ENCODE data around the gene C12orf75.

Gene C12orf75

DNA sequence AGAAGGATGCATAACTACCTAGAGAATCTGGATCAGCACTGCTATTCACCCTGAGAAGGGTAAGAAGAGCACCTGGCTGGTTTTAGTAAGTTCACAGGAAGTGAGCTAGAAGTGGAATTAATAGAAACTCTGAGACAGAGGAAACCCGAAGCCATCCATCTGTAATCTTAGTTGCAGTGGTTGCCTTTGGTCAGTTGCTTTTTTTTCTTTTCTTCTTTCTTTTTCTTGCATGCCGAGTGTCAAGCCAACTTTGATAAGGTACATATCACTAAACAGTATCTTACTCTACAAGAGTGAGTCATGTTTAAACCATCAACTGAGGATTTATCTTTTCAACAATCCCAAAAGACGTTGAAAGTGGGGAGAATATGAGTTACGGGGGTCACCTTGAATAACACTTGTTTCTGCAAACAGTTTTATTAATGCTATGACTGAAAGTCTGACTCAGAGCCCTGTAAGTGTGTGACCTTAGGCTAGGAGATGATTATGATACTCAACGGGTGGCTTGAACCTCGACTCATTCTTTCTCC is 26.7 kb downstream of the C12orf75 start:
- DNase-seq (ENCODE audit: low read depth): no peak
- no peak overlapping the region for H3K4me3 ChIP-seq (ENCODE audit: low read length)
- H3K27me3 ChIP-seq (replicated peaks; ENCODE audit: control insufficient read depth, insufficient read depth, low read length): no peaks in the 10 kb centered on the region
- no peak overlapping the region for H3K9ac ChIP-seq (ENCODE audit: low read length)
- no peaks in the 10 kb centered on the region for H3K9me3 ChIP-seq (ENCODE audit: control insufficient read depth, low read length)
- peaks cover 18% of the 10 kb centered on the region for H3K4me1 ChIP-seq (ENCODE audit: control insufficient read depth, insufficient read depth, low read length)
- no peaks in the 10 kb centered on the region for H3K36me3 ChIP-seq (ENCODE audit: control insufficient read depth, insufficient read depth, low read length, severe bottlenecking)

DNA sequence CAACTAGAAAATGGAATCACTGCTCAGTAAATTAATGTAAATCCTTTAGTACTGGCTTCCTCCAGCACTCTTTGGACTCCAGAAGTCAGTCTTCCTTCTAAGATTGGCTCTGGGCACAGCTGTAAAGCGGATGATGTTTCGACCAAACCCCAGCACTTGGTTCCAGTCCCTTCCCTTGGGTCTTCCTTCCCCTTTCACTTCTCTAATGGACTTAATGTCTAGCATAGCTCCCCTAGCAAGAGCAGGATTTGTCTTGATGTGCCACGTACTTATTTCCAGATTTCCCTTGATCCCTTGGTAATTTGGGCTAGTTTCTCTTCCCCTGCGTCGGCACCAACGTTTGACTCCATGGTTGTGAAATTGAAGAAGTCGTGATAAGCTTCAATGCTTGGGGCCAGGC is 28.3 kb downstream of the C12orf75 start:
- Histone ChIP-seq H3K9me3 (ENCODE audit: control insufficient read depth, low read length) (no peaks in the 10 kb centered on the region), H3K27me3 (replicated peaks; ENCODE audit: control insufficient read depth, insufficient read depth, low read length) (no peaks in the 10 kb centered on the region), H3K9ac (ENCODE audit: low read length) (no peak overlapping the region), H3K4me1 (ENCODE audit: control insufficient read depth, insufficient read depth, low read length) (peaks cover 12% of the 10 kb centered on the region), H3K4me3 (ENCODE audit: low read length) (no peak overlapping the region), H3K36me3 (ENCODE audit: control insufficient read depth, insufficient read depth, low read length, severe bottlenecking) (no peaks in the 10 kb centered on the region)
- no peak for DNase-seq (ENCODE audit: low read depth)

DNA sequence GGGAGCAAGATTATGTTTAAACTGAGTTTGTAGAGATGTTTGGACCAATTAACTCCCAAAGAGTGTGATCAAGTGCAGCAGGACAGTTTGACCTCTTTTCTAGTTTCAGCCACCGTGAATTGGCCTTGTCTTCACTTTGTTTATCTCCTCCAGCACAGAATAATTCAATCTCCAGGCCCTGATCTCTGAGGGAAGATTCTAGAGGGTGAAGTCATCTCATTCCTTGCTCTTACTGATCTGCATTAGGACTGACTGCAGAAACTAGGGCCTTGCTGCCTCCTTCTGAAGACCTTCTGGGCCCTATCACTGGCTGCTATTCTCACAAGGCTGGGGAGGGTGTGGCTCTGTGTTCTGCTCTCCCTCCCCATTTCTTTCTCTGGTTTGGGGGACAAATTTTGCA is 29.4 kb downstream of the C12orf75 start:
- H3K4me3 ChIP-seq (ENCODE audit: low read length): no peak overlapping the region
- no peaks in the 10 kb centered on the region for H3K36me3 ChIP-seq (ENCODE audit: control insufficient read depth, insufficient read depth, low read length, severe bottlenecking)

DNA sequence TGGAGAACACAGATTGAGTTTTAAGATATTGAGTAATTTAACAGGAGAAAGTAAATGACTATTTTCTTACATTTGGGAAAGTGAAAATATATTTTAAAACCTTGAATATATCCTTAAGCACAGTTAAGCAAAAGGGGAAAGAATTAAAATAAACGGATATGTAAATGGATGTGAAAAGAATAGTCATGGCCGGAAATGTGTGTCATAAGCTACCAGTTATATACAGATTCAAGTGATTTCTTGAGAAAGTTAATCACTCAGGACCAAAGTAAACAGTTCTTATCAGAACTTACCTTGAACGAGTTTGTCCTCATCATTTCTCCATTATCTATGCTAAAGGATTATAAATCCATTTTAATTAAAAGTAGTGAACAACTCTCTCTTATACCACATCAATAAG is 33.4 kb downstream of the C12orf75 start:
- peaks cover 9% of the 10 kb centered on the region for H3K36me3 ChIP-seq (ENCODE audit: control insufficient read depth, insufficient read depth, low read length, severe bottlenecking)

More for the DNA sequence above, 29.4 kb downstream of the C12orf75 start:
- H3K4me1 ChIP-seq (ENCODE audit: control insufficient read depth, insufficient read depth, low read length): peaks cover 12% of the 10 kb centered on the region
- peak; percentile 42 for DNase-seq (ENCODE audit: low read depth)
- H3K9me3 ChIP-seq (ENCODE audit: control insufficient read depth, low read length): no peaks in the 10 kb centered on the region
- no peak overlapping the region for H3K9ac ChIP-seq (ENCODE audit: low read length)
- H3K27me3 ChIP-seq (replicated peaks; ENCODE audit: control insufficient read depth, insufficient read depth, low read length): no peaks in the 10 kb centered on the region

DNA sequence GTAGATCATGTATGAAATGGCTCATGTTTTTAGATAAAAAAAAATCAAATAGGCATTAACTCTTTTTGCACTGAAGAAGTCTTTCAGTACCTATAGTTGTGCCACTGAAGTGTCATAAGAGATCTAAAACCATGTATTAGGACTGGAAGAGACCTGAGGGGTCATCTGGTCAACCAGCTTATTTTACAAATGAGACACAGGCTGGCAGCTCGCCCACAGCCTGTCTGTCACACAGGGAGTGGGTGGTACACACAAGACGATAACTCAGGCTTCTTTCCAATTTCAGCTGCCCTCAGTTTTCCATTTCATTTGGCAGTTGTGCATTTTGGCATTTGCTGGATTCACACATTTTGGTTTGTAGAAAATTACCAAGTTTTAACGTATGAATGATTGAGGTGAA is 34.7 kb downstream of the C12orf75 start:
- Histone ChIP-seq H3K9ac (ENCODE audit: low read length) (no peak overlapping the region), H3K4me3 (ENCODE audit: low read length) (no peak overlapping the region), H3K4me1 (ENCODE audit: control insufficient read depth, insufficient read depth, low read length) (peaks cover 8% of the 10 kb centered on the region), H3K27me3 (replicated peaks; ENCODE audit: control insufficient read depth, insufficient read depth, low read length) (no peaks in the 10 kb centered on the region), H3K36me3 (ENCODE audit: control insufficient read depth, insufficient read depth, low read length, severe bottlenecking) (peaks cover 13% of the 10 kb centered on the region), H3K9me3 (ENCODE audit: control insufficient read depth, low read length) (no peaks in the 10 kb centered on the region)
- DNase-seq (ENCODE audit: low read depth): peak; percentile 31

More for the DNA sequence above, 33.4 kb downstream of the C12orf75 start:
- H3K9me3 ChIP-seq (ENCODE audit: control insufficient read depth, low read length): no peaks in the 10 kb centered on the region
- no peak overlapping the region for H3K4me3 ChIP-seq (ENCODE audit: low read length)
- peaks cover 7% of the 10 kb centered on the region for H3K4me1 ChIP-seq (ENCODE audit: control insufficient read depth, insufficient read depth, low read length)
- H3K9ac ChIP-seq (ENCODE audit: low read length): no peak overlapping the region
- DNase-seq (ENCODE audit: low read depth): no peak
- H3K27me3 ChIP-seq (replicated peaks; ENCODE audit: control insufficient read depth, insufficient read depth, low read length): no peaks in the 10 kb centered on the region

DNA sequence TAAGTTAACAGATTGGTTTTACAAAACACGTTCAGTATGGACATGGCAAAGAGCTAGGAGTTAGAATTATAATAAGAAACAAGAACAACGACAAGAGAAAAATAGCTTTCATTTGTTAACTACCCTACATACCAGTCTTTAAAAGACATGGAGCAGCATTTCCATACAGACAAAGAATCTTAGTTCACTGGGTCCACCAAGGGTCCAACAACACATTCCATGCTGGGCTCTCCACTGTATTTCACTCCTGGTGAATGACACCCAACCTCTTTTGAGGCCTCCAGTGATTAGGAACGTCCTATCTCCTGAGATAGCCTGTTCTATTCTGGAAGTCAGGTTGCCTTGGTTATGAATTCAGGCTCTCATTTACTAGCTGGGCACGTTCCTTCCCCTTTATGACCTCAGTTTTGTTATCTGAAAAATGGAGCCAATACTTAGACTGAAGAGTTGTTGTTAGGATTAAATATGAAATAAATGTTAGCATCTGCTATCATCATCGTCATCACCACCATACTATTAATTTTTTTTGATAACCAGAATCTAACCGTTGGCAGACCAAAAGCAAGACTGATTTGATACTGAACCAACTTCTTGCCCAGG is 37.7 kb downstream of the C12orf75 start:
- Histone ChIP-seq H3K4me1 (ENCODE audit: control insufficient read depth, insufficient read depth, low read length) (peaks cover 8% of the 10 kb centered on the region), H3K9ac (ENCODE audit: low read length) (no peak overlapping the region), H3K9me3 (ENCODE audit: control insufficient read depth, low read length) (no peaks in the 10 kb centered on the region), H3K4me3 (ENCODE audit: low read length) (no peak overlapping the region), H3K27me3 (replicated peaks; ENCODE audit: control insufficient read depth, insufficient read depth, low read length) (no peaks in the 10 kb centered on the region), H3K36me3 (ENCODE audit: control insufficient read depth, insufficient read depth, low read length, severe bottlenecking) (peaks cover 18% of the 10 kb centered on the region)
- no peak for DNase-seq (ENCODE audit: low read depth)

DNA sequence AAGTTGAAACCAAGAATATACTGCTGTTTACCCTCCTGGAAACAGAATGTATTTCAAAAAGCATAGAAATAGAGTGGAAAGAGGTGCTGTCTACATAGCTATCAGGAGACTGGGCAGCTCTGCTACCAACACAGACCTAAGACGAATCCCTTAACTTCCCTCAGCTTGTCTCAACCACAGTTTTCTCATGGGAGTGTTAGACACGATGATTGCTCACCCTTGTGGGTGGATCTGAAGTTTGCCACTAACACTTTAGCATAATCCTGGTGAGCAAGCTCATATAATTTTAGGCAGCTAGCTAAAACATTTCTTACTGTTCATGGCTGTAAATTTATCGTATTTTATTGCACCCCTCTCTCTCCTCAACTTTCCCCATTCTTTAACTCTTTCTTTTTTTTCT is 38.5 kb downstream of the C12orf75 start:
- Histone ChIP-seq H3K36me3 (ENCODE audit: control insufficient read depth, insufficient read depth, low read length, severe bottlenecking) (peaks cover 19% of the 10 kb centered on the region), H3K9me3 (ENCODE audit: control insufficient read depth, low read length) (no peaks in the 10 kb centered on the region), H3K27me3 (replicated peaks; ENCODE audit: control insufficient read depth, insufficient read depth, low read length) (no peaks in the 10 kb centered on the region), H3K4me1 (ENCODE audit: control insufficient read depth, insufficient read depth, low read length) (peaks cover 8% of the 10 kb centered on the region), H3K9ac (ENCODE audit: low read length) (peak overlapping the region; percentile 2), H3K4me3 (ENCODE audit: low read length) (no peak overlapping the region)
- DNase-seq (ENCODE audit: low read depth): peak; percentile 80

DNA sequence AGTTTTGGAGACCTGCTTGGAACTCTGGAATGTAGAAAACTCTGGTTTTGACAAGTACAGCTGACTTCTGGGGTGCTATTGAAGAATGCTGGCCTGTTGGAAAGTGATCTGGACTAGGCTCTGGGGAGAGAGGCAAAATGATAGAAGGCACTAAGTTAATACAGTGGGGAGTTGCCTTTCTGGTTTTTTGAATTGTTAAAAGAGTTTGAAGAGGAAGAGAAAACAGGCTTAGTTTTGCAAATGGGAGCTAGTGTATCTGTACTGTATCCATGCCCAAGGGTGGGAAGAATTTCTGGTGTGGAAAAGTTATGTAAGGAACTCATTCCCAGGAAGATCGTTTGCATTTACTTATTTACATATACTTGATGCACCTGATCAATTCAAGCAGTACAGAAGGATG is 43.8 kb downstream of the C12orf75 start:
- Histone ChIP-seq H3K36me3 (ENCODE audit: control insufficient read depth, insufficient read depth, low read length, severe bottlenecking) (peaks cover 11% of the 10 kb centered on the region), H3K4me3 (ENCODE audit: low read length) (no peak overlapping the region), H3K9me3 (ENCODE audit: control insufficient read depth, low read length) (no peaks in the 10 kb centered on the region), H3K9ac (ENCODE audit: low read length) (no peak overlapping the region), H3K4me1 (ENCODE audit: control insufficient read depth, insufficient read depth, low read length) (no peaks in the 10 kb centered on the region), H3K27me3 (replicated peaks; ENCODE audit: control insufficient read depth, insufficient read depth, low read length) (no peaks in the 10 kb centered on the region)
- DNase-seq (ENCODE audit: low read depth): no peak

DNA sequence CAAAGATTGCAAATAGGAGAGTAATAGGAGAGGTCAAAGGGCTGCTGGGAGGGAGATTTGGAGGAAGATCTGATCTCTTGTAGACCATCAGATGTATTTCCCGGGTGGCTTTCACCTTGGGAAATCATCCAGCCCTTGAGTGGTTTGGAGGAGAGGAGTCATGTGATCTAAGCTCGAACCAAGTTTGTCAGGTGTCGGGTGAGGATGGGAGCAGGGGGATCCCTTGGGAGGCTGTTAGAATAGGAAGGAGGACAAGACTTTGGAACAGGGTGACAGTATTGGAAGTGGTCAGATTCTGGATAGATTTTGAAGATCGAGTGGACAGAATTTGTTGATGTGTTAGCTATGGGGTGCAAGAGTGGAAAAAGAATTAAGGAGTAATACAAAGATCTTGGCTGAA is 46.6 kb downstream of the C12orf75 start:
- DNase-seq (ENCODE audit: low read depth): no peak
- H3K4me3 ChIP-seq (ENCODE audit: low read length): no peak overlapping the region
- H3K9me3 ChIP-seq (ENCODE audit: control insufficient read depth, low read length): no peaks in the 10 kb centered on the region
- H3K9ac ChIP-seq (ENCODE audit: low read length): no peak overlapping the region
- no peaks in the 10 kb centered on the region for H3K4me1 ChIP-seq (ENCODE audit: control insufficient read depth, insufficient read depth, low read length)
- H3K27me3 ChIP-seq (replicated peaks; ENCODE audit: control insufficient read depth, insufficient read depth, low read length): no peaks in the 10 kb centered on the region
- H3K36me3 ChIP-seq (ENCODE audit: control insufficient read depth, insufficient read depth, low read length, severe bottlenecking): peaks cover 5% of the 10 kb centered on the region

DNA sequence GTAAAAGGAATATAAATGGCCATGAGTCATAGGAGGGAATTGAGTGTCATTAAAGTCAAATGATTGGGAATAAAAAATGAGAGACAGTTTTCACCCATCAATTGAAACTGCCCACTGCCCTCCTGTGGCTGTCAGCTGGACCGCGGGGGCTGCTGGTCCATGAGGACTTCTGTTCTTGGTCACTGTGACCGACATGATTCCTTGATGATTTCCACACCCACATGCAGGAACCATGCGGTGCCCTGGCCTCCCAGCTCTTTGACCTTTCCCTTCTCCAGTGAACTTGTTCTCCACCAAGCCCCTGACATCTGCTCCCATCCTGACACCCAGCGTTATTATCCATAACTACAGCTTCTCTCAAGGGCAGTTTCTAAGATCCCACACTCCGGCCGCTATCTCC is 48.4 kb downstream of the C12orf75 start:
- DNase-seq (ENCODE audit: low read depth): peak; percentile 39
- no peak overlapping the region for H3K9ac ChIP-seq (ENCODE audit: low read length)
- H3K36me3 ChIP-seq (ENCODE audit: control insufficient read depth, insufficient read depth, low read length, severe bottlenecking): no peaks in the 10 kb centered on the region
- H3K27me3 ChIP-seq (replicated peaks; ENCODE audit: control insufficient read depth, insufficient read depth, low read length): no peaks in the 10 kb centered on the region
- H3K4me1 ChIP-seq (ENCODE audit: control insufficient read depth, insufficient read depth, low read length): peaks cover 13% of the 10 kb centered on the region
- no peaks in the 10 kb centered on the region for H3K9me3 ChIP-seq (ENCODE audit: control insufficient read depth, low read length)
- H3K4me3 ChIP-seq (ENCODE audit: low read length): no peak overlapping the region

DNA sequence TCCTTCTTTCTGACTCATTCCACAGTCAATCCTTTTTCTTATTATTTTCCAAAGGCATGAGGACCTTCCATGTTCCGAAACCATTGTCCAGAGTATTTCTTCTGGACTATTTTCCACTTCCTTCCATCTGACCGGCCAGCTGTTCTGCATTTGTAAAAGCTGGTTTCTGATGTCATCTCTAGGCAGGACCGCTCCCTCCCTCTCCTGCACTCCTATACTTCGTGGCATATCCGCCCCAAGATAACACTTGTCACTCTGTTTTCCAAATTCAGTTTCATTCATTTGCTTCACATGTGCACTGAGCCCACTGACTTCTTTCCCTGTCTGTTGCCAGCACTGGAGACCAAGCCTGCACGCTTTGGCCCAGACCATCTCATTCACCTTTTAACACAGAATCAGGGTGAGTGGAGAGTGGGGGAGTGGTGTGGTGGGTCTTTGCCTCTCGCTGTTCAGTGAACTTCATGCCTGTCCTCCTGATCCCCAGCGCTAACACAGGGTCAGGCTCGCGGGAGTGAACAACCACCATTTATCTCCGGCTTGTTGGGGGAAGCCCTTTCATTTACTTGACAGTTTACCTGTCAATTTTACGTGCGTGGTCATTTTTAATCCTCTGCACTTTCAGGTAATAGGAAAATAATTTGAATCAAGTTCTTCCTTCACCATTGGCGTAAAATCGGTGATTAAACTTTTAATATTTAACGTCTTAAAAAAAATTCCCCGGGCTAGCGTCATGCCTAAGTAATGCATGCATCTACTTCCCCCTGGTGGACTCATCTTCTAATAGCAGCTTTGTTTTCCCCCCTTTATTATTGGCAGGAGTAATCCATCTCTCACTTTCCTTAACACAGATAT is 52.5 kb downstream of the C12orf75 start:
- Histone ChIP-seq H3K4me1 (ENCODE audit: control insufficient read depth, insufficient read depth, low read length) (peaks cover 26% of the 10 kb centered on the region), H3K9ac (ENCODE audit: low read length) (peak overlapping the region; percentile 81), H3K27me3 (replicated peaks; ENCODE audit: control insufficient read depth, insufficient read depth, low read length) (no peaks in the 10 kb centered on the region), H3K9me3 (ENCODE audit: control insufficient read depth, low read length) (no peaks in the 10 kb centered on the region), H3K4me3 (ENCODE audit: low read length) (peak overlapping the region; percentile 76), H3K36me3 (ENCODE audit: control insufficient read depth, insufficient read depth, low read length, severe bottlenecking) (no peaks in the 10 kb centered on the region)
- peak; percentile 93 for DNase-seq (ENCODE audit: low read depth)

All from adipocyte (in vitro differentiated cells).